WTC11 (cell line): ENCODE results near the gene ANKMY1. TPM values are rescaled to one million over a fixed set of nuclear protein-coding genes. Genes with fewer than 3 reads are reported as not detected.
A peak's percentile ranks its signal among the peaks of the same experiment; 100 is the strongest.

Experiments
- ATAC-seq: fragments of 200-7000 bp; cut with Tn5 transposase; 2 replicates; pipeline ENCODE4 v1.10.0; 2021; ENCODE audit warnings: mild to moderate bottlenecking, moderate library complexity
- CTCF ChIA-PET: fragments of 300-600 bp; sonication (Branson Sonifier 250); formaldehyde crosslinking; loops from one replicate; lab custom pipeline; 2021; ENCODE audit warnings: antibody characterized with exemption; lab: Charles Lee
- POLR2A ChIA-PET: fragments of 350-600 bp; sonication (Branson Sonifier 250); formaldehyde crosslinking; loops from one replicate; lab custom pipeline; 2021; ENCODE audit warnings: antibody characterized with exemption; lab: Charles Lee
- DNase-seq: peaks from one replicate; pipeline ENCODE4 v3.0.0; 2021; ENCODE audit warnings: low spot score
- H3K27ac Mint-ChIP-seq: 2 replicates; pipeline ENCODE4 v1.8.0; 2021; ENCODE audit warnings: mixed read lengths
- H3K27me3 Mint-ChIP-seq: 2 replicates; pipeline ENCODE4 v1.8.0; 2021; ENCODE audit warnings: low read depth, mild to moderate bottlenecking, moderate library complexity, mixed read lengths
- H3K36me3 Mint-ChIP-seq: 2 replicates; pipeline ENCODE4 v1.8.0; 2021; ENCODE audit warnings: mixed read lengths
- H3K4me1 Mint-ChIP-seq: 2 replicates; pipeline ENCODE4 v1.8.0; 2022; ENCODE audit warnings: mixed read lengths
- H3K4me3 Mint-ChIP-seq: 2 replicates; pipeline ENCODE4 v1.8.0; 2021; ENCODE audit warnings: mild to moderate bottlenecking, moderate library complexity, mixed read lengths
- H3K9me3 Mint-ChIP-seq: 2 replicates; pipeline ENCODE4 v1.8.0; 2021; ENCODE audit warnings: mixed read lengths
- CBFB ChIP-seq: sonication (generic); formaldehyde crosslinking; IDR thresholded peaks from 2 replicates; pipeline ENCODE4 v1.8.1; 2022; ENCODE audit warnings: mild to moderate bottlenecking, low read depth, missing genetic modification reagents
- CREB1 ChIP-seq: sonication (generic); formaldehyde crosslinking; IDR thresholded peaks from 2 replicates; pipeline ENCODE4 v1.8.0; 2023; ENCODE audit warnings: mild to moderate bottlenecking, missing genetic modification reagents
- CREM ChIP-seq: sonication (generic); formaldehyde crosslinking; IDR thresholded peaks from 2 replicates; pipeline ENCODE4 v1.8.1; 2022; ENCODE audit warnings: mild to moderate bottlenecking, missing genetic modification reagents, moderate library complexity
- E2F4 ChIP-seq: sonication (generic); formaldehyde crosslinking; IDR thresholded peaks from 2 replicates; pipeline ENCODE4 v1.8.1; 2022; ENCODE audit warnings: low read depth, mild to moderate bottlenecking, moderate library complexity, missing genetic modification reagents, borderline replicate concordance
- ESRRA ChIP-seq: sonication (generic); formaldehyde crosslinking; IDR thresholded peaks from 2 replicates; pipeline ENCODE4 v1.8.1; 2022; ENCODE audit warnings: mild to moderate bottlenecking, missing genetic modification reagents, borderline replicate concordance
- ETV6 ChIP-seq: sonication (generic); formaldehyde crosslinking; IDR thresholded peaks from 2 replicates; pipeline ENCODE4 v1.8.1; 2022; ENCODE audit warnings: mild to moderate bottlenecking, missing genetic modification reagents
- FOXJ3 ChIP-seq: sonication (generic); formaldehyde crosslinking; IDR thresholded peaks from 2 replicates; pipeline ENCODE4 v1.9.0; 2021; ENCODE audit warnings: missing genetic modification reagents, mild to moderate bottlenecking, borderline replicate concordance
- FOXP4 ChIP-seq: sonication (generic); formaldehyde crosslinking; IDR thresholded peaks from 2 replicates; pipeline ENCODE4 v1.8.0; 2022; ENCODE audit warnings: mild to moderate bottlenecking, missing genetic modification reagents
- HMGA2 ChIP-seq: fragments of 250-450 bp; sonication (Bioruptor Pico); IDR thresholded peaks from 2 replicates; pipeline ENCODE4 v1.4.0; 2021; ENCODE audit warnings: mild to moderate bottlenecking, moderate library complexity
- IRF2 ChIP-seq: sonication (generic); formaldehyde crosslinking; IDR thresholded peaks from 2 replicates; pipeline ENCODE4 v1.8.0; 2022; ENCODE audit warnings: low read depth, missing genetic modification reagents, borderline replicate concordance
- JUN ChIP-seq: sonication (generic); formaldehyde crosslinking; IDR thresholded peaks from 2 replicates; pipeline ENCODE4 v1.8.0; 2023; ENCODE audit warnings: mild to moderate bottlenecking, missing genetic modification reagents
- MYBL2 ChIP-seq: sonication (generic); formaldehyde crosslinking; IDR thresholded peaks from 2 replicates; pipeline ENCODE4 v1.8.1; 2023; ENCODE audit warnings: mild to moderate bottlenecking, moderate library complexity, missing genetic modification reagents
- NFYB ChIP-seq: sonication (generic); formaldehyde crosslinking; conservative IDR thresholded peaks from 2 replicates; pipeline ENCODE4 v1.8.0; 2022; ENCODE audit warnings: low read depth, missing genetic modification reagents
- PRRX2 ChIP-seq: fragments of 250-450 bp; sonication (Bioruptor Pico); IDR thresholded peaks from 2 replicates; pipeline ENCODE4 v1.8.0; 2021; ENCODE audit warnings: mild to moderate bottlenecking
- SMAD4 ChIP-seq: sonication (generic); formaldehyde crosslinking; IDR thresholded peaks from 2 replicates; pipeline ENCODE4 v1.8.0; 2022; ENCODE audit warnings: mild to moderate bottlenecking, missing genetic modification reagents
- SP1 ChIP-seq: sonication (generic); formaldehyde crosslinking; conservative IDR thresholded peaks from 2 replicates; pipeline ENCODE4 v1.8.1; 2022; ENCODE audit warnings: missing genetic modification reagents
- TCF7 ChIP-seq: sonication (generic); formaldehyde crosslinking; IDR thresholded peaks from 2 replicates; pipeline ENCODE4 v1.8.0; 2022; ENCODE audit warnings: mild to moderate bottlenecking, low read depth, missing genetic modification reagents, moderate library complexity
- ZMAT4 ChIP-seq: fragments of 250-450 bp; sonication (Bioruptor Pico); IDR thresholded peaks from 2 replicates; pipeline ENCODE4 v1.9.0; 2021; ENCODE audit warnings: mild to moderate bottlenecking
- ZNF121 ChIP-seq: sonication (generic); formaldehyde crosslinking; IDR thresholded peaks from 2 replicates; pipeline ENCODE4 v1.8.0; 2023; ENCODE audit warnings: missing genetic modification reagents
- ZNF263 ChIP-seq: sonication (generic); formaldehyde crosslinking; IDR thresholded peaks from 2 replicates; pipeline ENCODE4 v1.8.1; 2022; ENCODE audit warnings: low read depth, mild to moderate bottlenecking, moderate library complexity, missing genetic modification reagents
- ZNF281 ChIP-seq: sonication (generic); formaldehyde crosslinking; IDR thresholded peaks from 2 replicates; pipeline ENCODE4 v1.8.0; 2023; ENCODE audit warnings: mild to moderate bottlenecking, missing genetic modification reagents
- ZNF396 ChIP-seq: fragments of 250-450 bp; sonication (Bioruptor Pico); IDR thresholded peaks from 2 replicates; pipeline ENCODE4 v1.8.0; 2021; ENCODE audit warnings: mild to moderate bottlenecking, moderate library complexity, borderline replicate concordance
- ZNF416 ChIP-seq: fragments of 250-450 bp; sonication (Bioruptor Pico); IDR thresholded peaks from 2 replicates; pipeline ENCODE4 v1.9.0; 2021; ENCODE audit warnings: mild to moderate bottlenecking, inconsistent platforms
- ZNF423 ChIP-seq: fragments of 250-450 bp; sonication (Bioruptor Pico); IDR thresholded peaks from 2 replicates; pipeline ENCODE4 v2.1.2; 2022; ENCODE audit warnings: mild to moderate bottlenecking, moderate library complexity
- total RNA-seq: library from RNA; stranded (reverse); gene quantifications from 3 replicates; pipeline ENCODE4 v1.2.3, GENCODE V29; 2021
- TF ChIP-seq, protein P1 (sequence below): sonication (generic); formaldehyde crosslinking; IDR thresholded peaks from 2 replicates; pipeline ENCODE4 v1.8.1; 2023; ENCODE audit warnings: mild to moderate bottlenecking, missing genetic modification reagents
- TF ChIP-seq, protein P2 (sequence below): fragments of 250-450 bp; sonication (Bioruptor Pico); IDR thresholded peaks from 2 replicates; pipeline ENCODE4 v1.9.0; 2021; ENCODE audit warnings: mild to moderate bottlenecking

The ANKMY1 gene
- total RNA-seq, 1 experiment from 2014 or later = 4.6 TPM

DNA sequence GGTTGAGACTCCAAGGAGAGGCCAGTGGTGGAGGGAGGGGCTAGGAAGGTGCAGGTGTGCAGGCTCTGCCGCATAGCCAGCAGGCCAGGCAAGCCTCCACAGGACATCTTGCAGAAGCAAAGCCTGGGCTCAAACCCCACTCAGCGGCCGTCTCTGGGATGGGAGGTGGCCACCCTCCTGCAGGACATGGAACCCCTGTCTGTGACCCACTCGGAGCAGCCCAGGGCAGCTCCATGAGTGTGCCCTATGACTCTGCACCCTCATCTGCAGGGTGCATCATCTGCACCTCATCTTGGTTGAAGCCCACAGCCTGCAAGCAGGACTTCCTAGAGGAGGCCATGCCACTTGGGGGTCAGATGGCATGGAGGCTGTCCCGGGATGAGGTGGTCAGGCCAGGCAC lies 76.1 kb downstream of the ANKMY1 start:
- ChIA-PET CTCF (no interaction called here), POLR2A (no interaction called here)
- Mint-ChIP-seq H3K4me3 (no peak overlapping the region), H3K9me3 (peaks cover 8% of the 10 kb centered on the region), H3K36me3 (no peaks in the 10 kb centered on the region), H3K4me1 (no peaks in the 10 kb centered on the region), H3K27ac (no peak overlapping the region), H3K27me3 (peaks cover 30% of the 10 kb centered on the region)
- no peak for DNase-seq
- TF ChIP-seq FOXJ3 (CRISPR knock-in tag) (no peak), ZNF396 (no peak), SMAD4 (CRISPR knock-in tag) (no peak), TCF7 (CRISPR knock-in tag) (no peak), E2F4 (CRISPR knock-in tag) (no peak), HMGA2 (CRISPR knock-in tag) (no peak), FOXP4 (CRISPR knock-in tag) (no peak), ZNF263 (no peak), ZNF423 (CRISPR knock-in tag) (no peak), MYBL2 (no peak), PRRX2 (CRISPR knock-in tag) (no peak), CBFB (CRISPR knock-in tag) (no peak), ZMAT4 (CRISPR knock-in tag) (no peak), CREM (CRISPR knock-in tag) (no peak), IRF2 (CRISPR knock-in tag) (no peak)
- TF ChIP-seq, protein P1, sequence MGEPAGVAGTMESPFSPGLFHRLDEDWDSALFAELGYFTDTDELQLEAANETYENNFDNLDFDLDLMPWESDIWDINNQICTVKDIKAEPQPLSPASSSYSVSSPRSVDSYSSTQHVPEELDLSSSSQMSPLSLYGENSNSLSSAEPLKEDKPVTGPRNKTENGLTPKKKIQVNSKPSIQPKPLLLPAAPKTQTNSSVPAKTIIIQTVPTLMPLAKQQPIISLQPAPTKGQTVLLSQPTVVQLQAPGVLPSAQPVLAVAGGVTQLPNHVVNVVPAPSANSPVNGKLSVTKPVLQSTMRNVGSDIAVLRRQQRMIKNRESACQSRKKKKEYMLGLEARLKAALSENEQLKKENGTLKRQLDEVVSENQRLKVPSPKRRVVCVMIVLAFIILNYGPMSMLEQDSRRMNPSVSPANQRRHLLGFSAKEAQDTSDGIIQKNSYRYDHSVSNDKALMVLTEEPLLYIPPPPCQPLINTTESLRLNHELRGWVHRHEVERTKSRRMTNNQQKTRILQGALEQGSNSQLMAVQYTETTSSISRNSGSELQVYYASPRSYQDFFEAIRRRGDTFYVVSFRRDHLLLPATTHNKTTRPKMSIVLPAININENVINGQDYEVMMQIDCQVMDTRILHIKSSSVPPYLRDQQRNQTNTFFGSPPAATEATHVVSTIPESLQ (CRISPR knock-in tag) = no peak
- TF ChIP-seq, protein P2, sequence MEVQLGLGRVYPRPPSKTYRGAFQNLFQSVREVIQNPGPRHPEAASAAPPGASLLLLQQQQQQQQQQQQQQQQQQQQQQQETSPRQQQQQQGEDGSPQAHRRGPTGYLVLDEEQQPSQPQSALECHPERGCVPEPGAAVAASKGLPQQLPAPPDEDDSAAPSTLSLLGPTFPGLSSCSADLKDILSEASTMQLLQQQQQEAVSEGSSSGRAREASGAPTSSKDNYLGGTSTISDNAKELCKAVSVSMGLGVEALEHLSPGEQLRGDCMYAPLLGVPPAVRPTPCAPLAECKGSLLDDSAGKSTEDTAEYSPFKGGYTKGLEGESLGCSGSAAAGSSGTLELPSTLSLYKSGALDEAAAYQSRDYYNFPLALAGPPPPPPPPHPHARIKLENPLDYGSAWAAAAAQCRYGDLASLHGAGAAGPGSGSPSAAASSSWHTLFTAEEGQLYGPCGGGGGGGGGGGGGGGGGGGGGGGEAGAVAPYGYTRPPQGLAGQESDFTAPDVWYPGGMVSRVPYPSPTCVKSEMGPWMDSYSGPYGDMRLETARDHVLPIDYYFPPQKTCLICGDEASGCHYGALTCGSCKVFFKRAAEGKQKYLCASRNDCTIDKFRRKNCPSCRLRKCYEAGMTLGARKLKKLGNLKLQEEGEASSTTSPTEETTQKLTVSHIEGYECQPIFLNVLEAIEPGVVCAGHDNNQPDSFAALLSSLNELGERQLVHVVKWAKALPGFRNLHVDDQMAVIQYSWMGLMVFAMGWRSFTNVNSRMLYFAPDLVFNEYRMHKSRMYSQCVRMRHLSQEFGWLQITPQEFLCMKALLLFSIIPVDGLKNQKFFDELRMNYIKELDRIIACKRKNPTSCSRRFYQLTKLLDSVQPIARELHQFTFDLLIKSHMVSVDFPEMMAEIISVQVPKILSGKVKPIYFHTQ (CRISPR knock-in tag) = no peak
- no peak for ATAC-seq

DNA sequence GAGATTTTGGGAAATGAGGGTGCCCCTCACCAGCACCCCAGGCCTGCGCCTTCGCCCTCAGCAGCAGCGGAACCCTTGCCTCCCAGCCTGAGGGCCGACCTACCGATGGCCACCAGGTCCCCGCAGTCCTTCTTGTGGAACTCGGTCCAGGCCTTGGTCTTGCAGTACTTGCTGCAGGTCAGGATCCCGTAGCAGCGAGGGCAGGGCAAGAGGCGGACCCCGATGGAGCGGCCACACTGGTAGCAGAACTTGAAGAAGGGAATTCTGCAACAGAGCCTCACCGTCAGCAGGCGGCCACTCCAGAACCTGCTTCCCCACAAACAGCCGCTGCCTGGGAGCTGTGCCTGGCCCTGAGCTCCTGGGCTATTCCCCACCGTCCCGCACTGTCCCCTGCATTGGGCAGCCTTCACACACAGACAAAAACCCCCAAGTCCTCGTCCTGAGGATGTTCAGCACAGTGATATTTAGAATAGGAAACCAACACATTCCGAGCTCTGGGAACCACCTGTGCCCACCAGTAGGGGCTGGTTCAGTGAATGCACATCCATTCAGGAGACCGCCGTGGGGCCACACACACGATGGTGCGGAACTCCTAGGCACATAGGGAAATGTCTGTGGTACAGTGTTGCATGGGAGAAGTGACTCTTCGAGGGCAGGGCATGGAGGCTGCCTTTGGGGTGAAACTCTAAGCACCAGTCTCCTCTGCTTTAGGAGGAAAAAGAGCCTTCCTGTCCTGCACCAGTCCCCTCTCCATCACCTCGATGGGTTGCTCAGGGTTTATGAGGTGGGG lies 76.8 kb downstream of the ANKMY1 start:
- no peak for ATAC-seq
- DNase-seq = peak; percentile 7
- TF ChIP-seq SP1 (CRISPR knock-in tag) = no peak
- TF ChIP-seq JUN = no peak
- TF ChIP-seq SMAD4 (CRISPR knock-in tag) = no peak
- no peak for TF ChIP-seq ZNF281 (CRISPR knock-in tag)
- no peak for TF ChIP-seq ZNF121 (CRISPR knock-in tag)
- no peak for TF ChIP-seq ETV6 (CRISPR knock-in tag)
- TF ChIP-seq NFYB (CRISPR knock-in tag) = no peak
- TF ChIP-seq ZNF416 = no peak
- TF ChIP-seq CREB1 (CRISPR knock-in tag) = no peak
- no peak for TF ChIP-seq ESRRA (CRISPR knock-in tag)

More for the DNA sequence above, 76.8 kb downstream of the ANKMY1 start:
- H3K36me3 Mint-ChIP-seq = no peaks in the 10 kb centered on the region
- ChIA-PET CTCF (no interaction called here), POLR2A (no interaction called here)
- H3K27ac Mint-ChIP-seq = no peak overlapping the region
- no peaks in the 10 kb centered on the region for H3K4me1 Mint-ChIP-seq
- peaks cover 8% of the 10 kb centered on the region for H3K9me3 Mint-ChIP-seq
- no peak overlapping the region for H3K4me3 Mint-ChIP-seq
- peaks cover 32% of the 10 kb centered on the region for H3K27me3 Mint-ChIP-seq
